ENCODE measurements around the gene CREB3L1.
"Not testable (repeated sequence)": the region's sequence is repeated elsewhere in the genome, so short reads cannot be mapped to it uniquely, and the experiment has no call there.

Gene CREB3L1

DNA sequence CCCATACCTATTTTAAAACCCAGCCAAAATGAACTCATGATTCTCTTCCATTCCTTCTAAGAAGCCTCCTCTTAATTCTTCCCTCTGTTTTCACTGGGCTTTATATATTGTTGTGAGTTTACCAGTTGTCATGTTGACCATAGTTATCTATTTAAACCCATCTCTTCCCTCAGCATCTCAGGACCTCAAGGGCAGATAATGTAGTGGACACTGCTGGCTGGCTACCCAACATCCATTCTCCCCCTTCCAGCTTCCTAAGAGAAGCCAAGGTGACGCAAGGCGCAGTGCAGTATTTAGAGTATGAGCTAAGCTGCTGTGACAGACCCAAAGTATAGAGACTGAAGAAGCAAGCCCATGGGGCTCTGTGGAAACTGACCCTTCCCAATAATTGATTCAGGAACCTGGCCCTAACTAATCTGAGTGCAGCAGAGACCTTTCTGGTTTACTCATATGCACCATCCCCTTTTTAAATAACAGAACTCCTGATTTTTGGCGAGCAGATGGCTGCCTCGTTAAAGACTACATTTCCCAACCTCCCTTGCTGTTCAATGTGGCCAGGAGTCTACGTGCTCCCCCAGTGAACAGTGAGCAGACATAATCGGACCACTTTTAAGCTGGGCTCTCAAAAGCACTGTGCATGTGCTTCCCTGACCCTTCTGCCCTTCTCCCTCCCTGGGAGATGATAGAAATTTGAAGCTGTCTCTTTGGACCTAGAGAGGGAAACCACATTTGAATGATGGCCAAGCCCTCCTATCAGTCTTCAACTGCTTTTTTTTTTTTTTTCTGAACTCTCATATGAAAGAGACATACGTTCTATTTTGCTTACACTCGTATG, 28.1 kb upstream of the CREB3L1 start:
- DNase-seq, result no peak

GRCh38 chr11:46249938-46250744, 27.3 kb upstream of the CREB3L1 start:
- no peak for DNase-seq

- DNase-seq, result no peak
Measured at GRCh38 chr11:46250745-46251052, 26.8 kb upstream of the CREB3L1 start.

DNA sequence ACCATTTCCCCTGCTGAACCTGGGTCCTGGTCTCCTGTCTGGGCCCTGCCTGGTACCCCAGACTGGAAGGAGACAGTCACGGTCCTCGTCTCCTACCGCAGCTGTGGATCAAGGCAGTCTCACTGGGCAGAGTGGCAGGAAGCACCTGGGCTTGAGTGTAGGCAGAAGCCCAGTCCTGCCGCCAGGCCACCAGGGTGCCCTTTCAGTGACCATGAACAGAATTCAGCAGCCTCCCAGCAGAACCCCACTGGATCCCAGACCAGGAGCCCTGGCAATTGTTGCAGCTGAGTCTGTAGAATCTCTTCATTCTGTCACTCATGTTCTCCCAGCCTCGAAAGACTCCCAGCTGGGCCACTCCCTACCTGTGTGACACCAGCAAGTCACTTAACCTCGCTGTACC, 25.5 kb upstream of the CREB3L1 start:
- DNase-seq, result no peak

- no peak for DNase-seq
Measured at GRCh38 chr11:46252373-46252914, 25.0 kb upstream of the CREB3L1 start.

- no peak for DNase-seq
Measured at GRCh38 chr11:46253258-46254132, 24.0 kb upstream of the CREB3L1 start.

GRCh38 chr11:46254133-46254491, 23.4 kb upstream of the CREB3L1 start:
- DNase-seq, result no peak

- no peak for DNase-seq
Measured at GRCh38 chr11:46256540-46257001, 20.9 kb upstream of the CREB3L1 start.

- not testable (repeated sequence) for DNase-seq
Measured at GRCh38 chr11:46259347-46259746, 18.1 kb upstream of the CREB3L1 start.

DNA sequence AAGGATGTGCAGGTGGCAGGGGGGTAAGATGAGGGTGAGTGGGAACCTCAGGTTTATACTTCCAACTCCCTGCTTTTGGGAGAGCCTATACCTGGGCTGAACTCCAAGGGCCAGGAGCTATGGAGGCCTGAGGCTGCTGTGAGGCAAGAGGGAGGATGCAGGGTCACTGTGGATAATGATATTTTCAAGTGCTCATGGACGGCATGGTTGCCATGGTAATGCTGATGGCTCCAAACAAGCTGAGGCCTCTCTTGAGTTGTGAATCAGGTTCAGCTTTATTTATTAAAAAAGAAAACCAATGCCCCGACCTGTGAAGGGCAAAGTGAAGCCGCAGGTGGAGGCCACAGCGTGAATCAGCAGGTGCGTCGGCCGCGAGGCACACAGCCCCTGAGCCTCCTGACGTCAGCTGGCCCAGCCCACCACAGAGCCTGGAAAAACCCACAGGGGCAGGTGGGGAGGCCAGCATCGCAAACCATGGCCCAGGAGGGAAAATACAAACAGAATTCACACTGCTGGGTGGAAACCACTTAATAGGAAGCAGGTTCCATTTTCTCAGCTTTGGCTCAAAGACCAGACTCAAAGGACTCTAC, 17.4 kb upstream of the CREB3L1 start:
- DNase-seq, result no peak

GRCh38 chr11:46263120-46263519, 14.3 kb upstream of the CREB3L1 start:
- DNase-seq, result no peak

DNA sequence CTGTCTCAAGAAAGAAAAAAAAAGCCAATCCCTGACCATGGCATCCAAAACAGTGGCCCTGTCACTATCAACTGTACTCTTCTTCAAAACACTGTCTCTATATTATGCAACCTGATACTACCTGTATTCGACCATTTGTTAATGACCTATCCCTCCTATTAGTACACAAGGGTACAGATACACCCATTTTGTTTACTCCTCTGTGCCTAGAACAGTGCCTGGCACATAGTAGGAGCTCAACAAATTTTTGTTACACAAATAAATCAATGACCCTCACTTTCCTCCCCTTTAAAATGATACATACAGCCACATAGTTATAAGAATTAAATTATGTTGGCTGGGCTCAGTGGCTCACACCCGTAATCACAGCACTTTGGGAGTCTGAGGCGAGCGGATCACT, 13.4 kb upstream of the CREB3L1 start:
- no peak for DNase-seq

DNA sequence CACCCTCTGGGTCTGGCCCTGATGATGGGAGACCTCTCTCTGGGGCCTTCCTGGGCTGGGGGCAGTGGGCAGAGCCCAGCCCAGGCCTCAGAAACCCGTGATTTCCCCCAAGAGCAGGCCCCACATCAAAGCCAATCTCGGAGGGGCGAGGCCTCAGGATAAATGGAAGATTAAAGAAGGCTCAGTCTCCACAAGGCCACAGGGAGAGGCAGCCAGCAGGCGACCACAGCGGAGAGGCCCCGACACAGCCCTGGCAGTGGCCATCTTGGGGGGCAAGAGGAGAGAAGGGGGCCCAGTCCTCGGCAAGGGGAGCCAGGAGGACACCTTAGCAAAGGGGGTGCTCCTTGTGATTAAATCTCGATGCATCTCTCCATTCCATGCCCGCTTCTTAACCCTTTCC, 12.5 kb upstream of the CREB3L1 start:
- DNase-seq, result no peak

DNA sequence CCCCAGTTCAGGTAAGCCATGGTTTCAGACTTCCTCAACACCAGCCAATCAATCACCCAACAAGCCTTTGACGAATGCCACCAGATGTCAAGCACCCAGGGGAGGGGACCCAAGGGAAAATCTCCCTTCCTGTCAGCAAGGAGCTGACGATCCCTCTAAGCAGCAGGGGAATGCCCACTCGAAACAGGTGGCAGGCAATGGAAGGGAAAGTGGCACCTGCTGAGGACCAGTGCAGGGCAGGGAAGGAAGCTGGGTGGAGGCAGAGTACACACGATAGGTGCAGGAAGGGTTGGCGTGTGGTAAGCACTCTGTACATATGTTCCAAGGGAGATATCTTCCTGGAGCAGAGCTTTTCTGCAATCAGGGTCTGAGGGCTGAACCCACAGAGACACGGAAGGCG, 11.7 kb upstream of the CREB3L1 start:
- no peak for DNase-seq

DNA sequence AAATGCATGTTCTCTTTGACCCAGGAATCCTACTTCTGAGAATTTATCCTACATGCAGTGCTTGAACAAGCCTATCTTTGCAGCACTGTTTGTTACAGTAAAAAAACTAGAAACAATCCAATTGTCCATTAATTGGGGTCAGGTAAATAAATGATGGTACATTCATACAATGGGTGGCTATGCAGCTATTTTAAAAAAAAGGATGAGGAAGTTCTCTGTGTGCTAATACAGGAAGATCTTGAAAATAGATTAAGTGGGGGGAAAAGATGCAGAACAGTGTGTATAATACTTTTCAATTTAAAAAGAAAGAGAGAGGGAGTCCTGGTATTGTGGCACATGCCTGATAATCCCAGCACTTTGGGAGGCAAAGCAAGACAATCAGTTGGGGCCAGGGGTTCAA, 9.5 kb upstream of the CREB3L1 start:
- DNase-seq, result no peak

- no peak for DNase-seq
Measured at GRCh38 chr11:46270684-46271083, 6.8 kb upstream of the CREB3L1 start.

GRCh38 chr11:46271407-46271806, 6.1 kb upstream of the CREB3L1 start:
- DNase-seq, result no peak

GRCh38 chr11:46271875-46272815, 5.3 kb upstream of the CREB3L1 start:
- DNase-seq, result no peak

- no peak for DNase-seq
Measured at GRCh38 chr11:46272816-46273427, 4.5 kb upstream of the CREB3L1 start.

GRCh38 chr11:46273511-46274205, 3.8 kb upstream of the CREB3L1 start:
- no peak for DNase-seq
